Brain pericyte (primary cell): ENCODE measurements around the gene KEL.

Experiments
- DNase-seq: peaks from one replicate; pipeline ENCODE4 v3.0.0-alpha.2; 2012; ENCODE audit warnings: low read depth, low spot score

Gene KEL

GRCh38 chr7:142960955-142961512 is 1.1 kb downstream of the KEL start:
- no peak for DNase-seq

GRCh38 chr7:142959202-142959601 is 3.0 kb downstream of the KEL start:
- DNase-seq = no peak

GRCh38 chr7:142957723-142958122 is 4.4 kb downstream of the KEL start:
- DNase-seq = no peak

GRCh38 chr7:142956951-142957623 is 5.1 kb downstream of the KEL start:
- no peak for DNase-seq

- DNase-seq = no peak
These were observed 7.4 kb downstream of the KEL start for GRCh38 chr7:142954680-142955268.

- DNase-seq = no peak
These were observed 11.9 kb downstream of the KEL start for GRCh38 chr7:142950235-142950634.

- DNase-seq = no peak
These were observed 13.6 kb downstream of the KEL start for GRCh38 chr7:142948603-142949002.

GRCh38 chr7:142945001-142945400 is 17.2 kb downstream of the KEL start:
- DNase-seq = no peak

GRCh38 chr7:142943706-142944268 is 18.4 kb downstream of the KEL start:
- DNase-seq = no peak

GRCh38 chr7:142942746-142943145 is 19.4 kb downstream of the KEL start:
- no peak for DNase-seq

- no peak for DNase-seq
These were observed 20.6 kb downstream of the KEL start for GRCh38 chr7:142941541-142941940.

- no peak for DNase-seq
These were observed 21.1 kb downstream of the KEL start for GRCh38 chr7:142940966-142941535.

GRCh38 chr7:142939226-142939910 is 22.8 kb downstream of the KEL start, which contains the start of gene LLCFC1:
TSS of gene LLCFC1 (plus strand) at chr7:142939484. CDS start at chr7:142939622, 138 bp downstream.
- DNase-seq = no peak

- no peak for DNase-seq
These were observed 23.6 kb downstream of the KEL start for GRCh38 chr7:142938611-142939010.

- no peak for DNase-seq
These were observed 26.1 kb downstream of the KEL start for GRCh38 chr7:142935941-142936565.

- DNase-seq = no peak
These were observed 28.1 kb downstream of the KEL start for GRCh38 chr7:142934056-142934455.

GRCh38 chr7:142933624-142934023 is 28.5 kb downstream of the KEL start, which contains the start of gene TRPV5:
TSS of gene TRPV5 (minus strand) at chr7:142933746. CDS start at chr7:142933459, 287 bp downstream.
- no peak for DNase-seq

- no peak for DNase-seq
These were observed 29.1 kb downstream of the KEL start for GRCh38 chr7:142933092-142933475.

- DNase-seq = no peak
These were observed 29.6 kb downstream of the KEL start for GRCh38 chr7:142932386-142933091.

GRCh38 chr7:142930126-142930730 is 31.9 kb downstream of the KEL start:
- DNase-seq = no peak
